K562 (cell line): ENCODE measurements around the gene FHDC1. TPM values are rescaled to one million over a fixed set of nuclear protein-coding genes. Genes with fewer than 3 reads are reported as not detected.

Experiments
- ATAC-seq: fragments of 200-7000 bp; cut with Tn5 transposase; 3 replicates; pipeline ENCODE4 v1.9.1; 2020; ENCODE audit warnings: moderate library complexity
- BruUV-seq: library from RNA; stranded (reverse); fragments of 400-500 nt; replicated peaks from 2 replicates; lab custom pipeline; 2021; lab: Mats Ljungman, UMichigan
- CTCF ChIA-PET: fragments of 300-600 bp; formaldehyde crosslinking; extraction: SDS; loops from one replicate; lab custom pipeline; 2021; ENCODE audit warnings: low intra/inter-chr PET ratio; lab: Yijun Ruan, JAX
- POLR2A ChIA-PET: fragments of 300-600, 350-650 bp; sonication (Branson Sonifier 250); formaldehyde crosslinking; extraction: SDS; loops from one replicate; lab custom pipeline; 2021; ENCODE audit warnings: antibody characterized with exemption, inconsistent platforms; lab: Yijun Ruan, JAX
- DNase-seq, 4 experiments: peaks; one replicate each; pipeline versions ENCODE4 v3.0.0 to v3.0.0-alpha.2; 2011 to 2018; ENCODE audit warnings: low spot score in 3 of 4, mixed read lengths in 3 of 4; ENCODE audit errors: extremely low read depth in 1 of 4
- FAIRE-seq: peaks from 2 replicates; lab custom pipeline; 2011; peaks lifted over from hg19 to GRCh38; lab: Jason Lieb, UNC
- H2AFZ ChIP-seq: 2 replicates; pipeline ENCODE4 v1.6.0; 2011; ENCODE audit warnings: low read depth, low read length, control low read depth, inconsistent platforms
- H3K27ac ChIP-seq: fragments of 200-600 bp; 3 replicates; pipeline ENCODE4 v1.8.0; 2011; ENCODE audit warnings: low read depth, mild to moderate bottlenecking, control low read depth, inconsistent platforms, low read length, moderate library complexity, mixed read lengths; ENCODE audit errors: extremely low read depth
- H3K27me3 ChIP-seq, 2 experiments: fragments of 300-600 bp in 1 of 2; 2 replicates in 1 of 2; 3 replicates in 1 of 2; pipeline versions ENCODE4 v1.6.0 to v1.8.0; 2011; ENCODE audit warnings: inconsistent platforms in 2 of 2, low read length in 2 of 2, mild to moderate bottlenecking in 1 of 2, mixed read lengths in 1 of 2, moderate library complexity in 1 of 2; ENCODE audit not compliant: control insufficient read depth in 2 of 2, insufficient read depth in 2 of 2
- H3K36me3 ChIP-seq: fragments of 300-600 bp; 3 replicates; pipeline ENCODE4 v1.8.0; 2011; ENCODE audit warnings: mild to moderate bottlenecking, low read length, inconsistent platforms; ENCODE audit not compliant: control insufficient read depth, insufficient read depth
- H3K4me1 ChIP-seq, 2 experiments: fragments of 200-600 bp in 1 of 2; replicated peaks in 1 of 2; 2 replicates in 1 of 2; 3 replicates in 1 of 2; pipeline versions ENCODE4 v1.5.1 to v1.8.0; 2011; ENCODE audit warnings: inconsistent platforms in 2 of 2, low read length in 2 of 2, mild to moderate bottlenecking in 1 of 2, mixed read lengths in 1 of 2, moderate library complexity in 1 of 2; ENCODE audit not compliant: control insufficient read depth in 2 of 2, insufficient read depth in 2 of 2
- H3K4me2 ChIP-seq: 2 replicates; pipeline ENCODE4 v1.6.1; 2011; ENCODE audit warnings: low read length, control low read depth, inconsistent platforms, mixed read lengths; ENCODE audit not compliant: insufficient read depth
- H3K4me3 ChIP-seq: fragments of 200-600 bp; sonication (generic), shearing (Covaris generic); 2 replicates; pipeline ENCODE4 v1.5.1; 2016; ENCODE audit warnings: control low read depth, inconsistent platforms
- H3K79me2 ChIP-seq: fragments of 200-600 bp; 3 replicates; pipeline ENCODE4 v1.8.0; 2011; ENCODE audit warnings: low read length, inconsistent platforms; ENCODE audit not compliant: control insufficient read depth, insufficient read depth
- H3K9ac ChIP-seq, 2 experiments: 2 replicates each; pipeline versions ENCODE4 v1.6.0 to v1.6.1; 2011; ENCODE audit warnings: low read depth in 2 of 2, low read length in 2 of 2, control low read depth in 1 of 2, inconsistent platforms in 1 of 2, mild to moderate bottlenecking in 1 of 2, mixed read lengths in 1 of 2; ENCODE audit not compliant: insufficient read depth in 1 of 2
- H3K9me1 ChIP-seq: one replicate; pipeline ENCODE4 v1.6.0; 2011; ENCODE audit warnings: inconsistent platforms, mild to moderate bottlenecking, low read length, moderate library complexity; ENCODE audit not compliant: control insufficient read depth, insufficient read depth
- H3K9me3 ChIP-seq: replicated peaks from 2 replicates; pipeline ENCODE4 v1.5.1; 2011; ENCODE audit warnings: low read depth, low read length, inconsistent platforms; ENCODE audit not compliant: control insufficient read depth, insufficient read depth
- H4K20me1 ChIP-seq: replicated peaks from 2 replicates; pipeline ENCODE4 v1.6.1; 2011; ENCODE audit warnings: low read length, inconsistent platforms, mixed read lengths; ENCODE audit not compliant: control insufficient read depth, insufficient read depth
- ATF7 ChIP-seq: fragments of 450-650 bp; IDR thresholded peaks from 2 replicates; pipeline ENCODE4 v1.7.1; 2014; ENCODE audit warnings: mild to moderate bottlenecking, moderate library complexity
- BCL6 ChIP-seq: fragments of 250-450 bp; sonication (Bioruptor Pico); IDR thresholded peaks from 2 replicates; pipeline ENCODE4 v1.4.0; 2020
- COPS2 ChIP-seq: fragments of 450-650 bp; conservative IDR thresholded peaks from 2 replicates; pipeline ENCODE4 v1.6.1; 2016; ENCODE audit warnings: mild to moderate bottlenecking, moderate library complexity
- ETV1 ChIP-seq: fragments of 450-650 bp; conservative IDR thresholded peaks from 2 replicates; pipeline ENCODE4 v1.6.1; 2016; ENCODE audit warnings: missing genetic modification characterization, control low read depth, low read depth, missing compliant biosample characterization
- FOXM1 ChIP-seq, 2 experiments: fragments of 450-650 bp in 1 of 2; sonication (generic) in 1 of 2; formaldehyde crosslinking in 1 of 2; IDR thresholded peaks; 2 replicates each; pipeline versions ENCODE4 v1.6.1 to v1.9.0; 2017 to 2022; ENCODE audit warnings: low read depth in 2 of 2, mild to moderate bottlenecking in 2 of 2, missing genetic modification reagents in 1 of 2, moderate library complexity in 1 of 2
- HOXB6 ChIP-seq: fragments of 250-450 bp; sonication (Bioruptor Pico); IDR thresholded peaks from 2 replicates; pipeline ENCODE4 v1.5.1; 2022; ENCODE audit warnings: mild to moderate bottlenecking, borderline replicate concordance
- KLF13 ChIP-seq: fragments of 450-650 bp; IDR thresholded peaks from 2 replicates; pipeline ENCODE4 v1.6.1; 2016; ENCODE audit warnings: missing genetic modification characterization, low read depth, mild to moderate bottlenecking, missing compliant biosample characterization, moderate library complexity, borderline replicate concordance
- LARP7 ChIP-seq: fragments of 450-650 bp; IDR thresholded peaks from 2 replicates; pipeline ENCODE4 v1.6.1; 2016
- PPARD ChIP-seq: fragments of 250-450 bp; sonication (Bioruptor Pico); IDR thresholded peaks from 2 replicates; pipeline ENCODE4 v1.8.0; 2022; ENCODE audit warnings: inconsistent platforms, mild to moderate bottlenecking, moderate library complexity
- SNIP1 ChIP-seq: fragments of 450-650 bp; IDR thresholded peaks from 2 replicates; pipeline ENCODE4 v1.7.1; 2017; ENCODE audit warnings: low read depth, mild to moderate bottlenecking
- ZC3H8 ChIP-seq: fragments of 450-650 bp; IDR thresholded peaks from 2 replicates; pipeline ENCODE4 v1.6.1; 2017
- ZFP1 ChIP-seq: fragments of 450-650 bp; formaldehyde crosslinking; IDR thresholded peaks from 2 replicates; pipeline ENCODE4 v1.4.0; 2020; ENCODE audit warnings: mild to moderate bottlenecking, mixed read lengths
- ZNF12 ChIP-seq: sonication (generic); formaldehyde crosslinking; IDR thresholded peaks from 2 replicates; pipeline ENCODE4 v1.4.0; 2020; ENCODE audit warnings: mild to moderate bottlenecking, missing genetic modification reagents
- ZNF253 ChIP-seq: fragments of 250-450 bp; sonication (Bioruptor Pico); conservative IDR thresholded peaks from 2 replicates; pipeline ENCODE4 v1.6.1; 2021; ENCODE audit warnings: mild to moderate bottlenecking
- ZNF263 ChIP-seq: sonication (generic); formaldehyde crosslinking; IDR thresholded peaks from 2 replicates; pipeline ENCODE4 v1.8.0; 2022; ENCODE audit warnings: mild to moderate bottlenecking, missing genetic modification reagents, borderline replicate concordance
- ZNF589 ChIP-seq: fragments of 200-800 bp; sonication (Bioruptor generic); IDR thresholded peaks from 2 replicates; pipeline ENCODE4 v1.6.1; 2016; ENCODE audit warnings: low read depth, missing genetic modification characterization, missing compliant biosample characterization
- ZZZ3 ChIP-seq: fragments of 450-650 bp; IDR thresholded peaks from 2 replicates; pipeline ENCODE4 v1.6.1; 2016; ENCODE audit warnings: antibody characterized with exemption, mild to moderate bottlenecking, moderate library complexity
- WGBS: fragments of 100-300 bp; shearing (Covaris generic); methylation state at CpG from one replicate; pipeline ENCODE4 v1.1.6; 2016; ENCODE audit warnings: low coverage, mixed read lengths; ENCODE audit not compliant: insufficient coverage; ENCODE audit errors: missing lambda C conversion rate; 5-methylcytosine and 5-hydroxymethylcytosine counted together
- in situ Hi-C: fragments of 300-500 bp; cut with MboI; formaldehyde crosslinking; loops from 4 replicates; pipeline ENCODE4 v1.15.0; 2018; ENCODE audit warnings: inconsistent platforms, mixed read lengths
- intact Hi-C: fragments of 100-400 bp; cut with micrococcal nuclease; formaldehyde crosslinking; loops from 2 replicates; pipeline ENCODE4 v1.14.2; 2022
- polyA plus RNA-seq, 8 experiments: library from polyadenylated mRNA; depleted of rRNA in 4 of 8; stranded (reverse) in 5 of 8; unstranded in 3 of 8; fragments of >200 nt; fragmentation: Nextera tagmentation in 2 of 8; fragmentation: Illumina TruSeq in 1 of 8; extraction: Ambion mirVana in 2 of 8; extraction: Trizol in 1 of 8; gene quantifications; 2 replicates each; pipeline versions ENCODE4 v1.2.1 to v1.2.3, GENCODE V29; 2011 to 2014; ENCODE audit warnings: inconsistent platforms in 1 of 8, missing spikeins in 1 of 8
- total RNA-seq, 7 experiments: library from RNA; depleted of rRNA in 6 of 7; stranded (reverse); fragments of >200 nt in 6 of 7; fragmentation: Illumina TruSeq in 2 of 7; extraction: Trizol in 2 of 7; gene quantifications; 2 replicates each; pipeline versions ENCODE4 v1.2.1 to v1.2.3, GENCODE V29; 2011 to 2021; ENCODE audit warnings: low replicate concordance in 1 of 7
- TF ChIP-seq, protein P1 (sequence below): fragments of 250-450 bp; sonication (Bioruptor Pico); IDR thresholded peaks from 2 replicates; pipeline ENCODE4 v1.4.0; 2020; ENCODE audit warnings: mild to moderate bottlenecking, moderate library complexity
- TF ChIP-seq, protein P2 (sequence below): fragments of 250-450 bp; sonication (Bioruptor Pico); IDR thresholded peaks from 2 replicates; pipeline ENCODE4 v1.5.0; 2021; ENCODE audit warnings: mild to moderate bottlenecking, borderline replicate concordance

The FHDC1 gene
- total and polyA plus RNA-seq, 9 of the 15 experiments (the other 6 are each of a cell fraction or from before 2014, with no cell fraction given): 0.01 to 0.43 (median 0.07) TPM

DNA sequence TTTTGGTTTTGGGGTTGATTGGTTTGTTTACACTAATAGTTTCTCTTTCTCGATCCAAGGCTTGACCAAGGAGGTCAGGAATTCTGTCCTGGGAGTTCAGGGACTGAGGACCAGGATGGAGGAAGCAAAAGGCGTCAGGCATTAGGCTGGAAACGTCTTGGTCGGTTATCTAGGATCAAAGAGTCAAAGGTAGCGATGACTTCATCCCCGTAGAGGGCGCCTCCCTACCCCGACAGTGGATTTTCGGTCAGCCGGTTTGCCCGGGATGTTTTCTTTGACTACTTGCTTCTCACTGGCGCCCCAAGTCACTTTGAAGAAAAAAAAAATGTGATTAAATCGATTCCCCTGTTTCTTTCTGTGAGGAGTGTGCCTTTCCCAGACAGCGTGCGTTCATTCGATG lies 980 bp upstream of the FHDC1 start:
- no TSS peak for BruUV-seq
- H3K27ac ChIP-seq: no peak overlapping the region
- H3K4me3 ChIP-seq: no peak overlapping the region
- no peak for TF ChIP-seq KLF13 (tag)
- no peak for TF ChIP-seq ZFP1 (CRISPR knock-in tag)
- TF ChIP-seq PPARD (CRISPR knock-in tag): no peak
- TF ChIP-seq, protein P1, sequence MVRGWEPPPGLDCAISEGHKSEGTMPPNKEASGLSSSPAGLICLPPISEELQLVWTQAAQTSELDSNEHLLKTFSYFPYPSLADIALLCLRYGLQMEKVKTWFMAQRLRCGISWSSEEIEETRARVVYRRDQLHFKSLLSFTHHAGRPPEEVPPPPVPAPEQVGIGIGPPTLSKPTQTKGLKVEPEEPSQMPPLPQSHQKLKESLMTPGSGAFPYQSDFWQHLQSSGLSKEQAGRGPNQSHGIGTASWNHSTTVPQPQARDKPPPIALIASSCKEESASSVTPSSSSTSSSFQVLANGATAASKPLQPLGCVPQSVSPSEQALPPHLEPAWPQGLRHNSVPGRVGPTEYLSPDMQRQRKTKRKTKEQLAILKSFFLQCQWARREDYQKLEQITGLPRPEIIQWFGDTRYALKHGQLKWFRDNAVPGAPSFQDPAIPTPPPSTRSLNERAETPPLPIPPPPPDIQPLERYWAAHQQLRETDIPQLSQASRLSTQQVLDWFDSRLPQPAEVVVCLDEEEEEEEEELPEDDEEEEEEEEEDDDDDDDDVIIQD (CRISPR knock-in tag): no peak
- peak; percentile 70; the same call in 1 of the 2 replicates for TF ChIP-seq ATF7
- no peak for TF ChIP-seq COPS2
- no peak for TF ChIP-seq ZZZ3
- TF ChIP-seq LARP7: no peak
- no peak for TF ChIP-seq SNIP1
- no peak for TF ChIP-seq ZC3H8
- no peak for TF ChIP-seq ZNF263 (CRISPR knock-in tag)
- no peak for TF ChIP-seq ZNF253 (CRISPR knock-in tag)
- no peak for TF ChIP-seq BCL6 (CRISPR knock-in tag)
- TF ChIP-seq ZNF589: no peak
- TF ChIP-seq HOXB6 (CRISPR knock-in tag): no peak
- TF ChIP-seq, protein P2, sequence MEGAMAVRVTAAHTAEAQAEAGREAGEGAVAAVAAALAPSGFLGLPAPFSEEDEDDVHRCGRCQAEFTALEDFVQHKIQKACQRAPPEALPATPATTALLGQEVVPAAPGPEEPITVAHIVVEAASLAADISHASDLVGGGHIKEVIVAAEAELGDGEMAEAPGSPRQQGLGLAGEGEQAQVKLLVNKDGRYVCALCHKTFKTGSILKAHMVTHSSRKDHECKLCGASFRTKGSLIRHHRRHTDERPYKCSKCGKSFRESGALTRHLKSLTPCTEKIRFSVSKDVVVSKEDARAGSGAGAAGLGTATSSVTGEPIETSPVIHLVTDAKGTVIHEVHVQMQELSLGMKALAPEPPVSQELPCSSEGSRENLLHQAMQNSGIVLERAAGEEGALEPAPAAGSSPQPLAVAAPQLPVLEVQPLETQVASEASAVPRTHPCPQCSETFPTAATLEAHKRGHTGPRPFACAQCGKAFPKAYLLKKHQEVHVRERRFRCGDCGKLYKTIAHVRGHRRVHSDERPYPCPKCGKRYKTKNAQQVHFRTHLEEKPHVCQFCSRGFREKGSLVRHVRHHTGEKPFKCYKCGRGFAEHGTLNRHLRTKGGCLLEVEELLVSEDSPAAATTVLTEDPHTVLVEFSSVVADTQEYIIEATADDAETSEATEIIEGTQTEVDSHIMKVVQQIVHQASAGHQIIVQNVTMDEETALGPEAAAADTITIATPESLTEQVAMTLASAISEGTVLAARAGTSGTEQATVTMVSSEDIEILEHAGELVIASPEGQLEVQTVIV (CRISPR knock-in tag): no peak
- no peak for TF ChIP-seq ETV1 (tag)
- no peak for TF ChIP-seq ZNF12 (CRISPR knock-in tag)
- TF ChIP-seq FOXM1 (IDR thresholded peaks at IDR 0.05; ENCODE audit: low read depth): no peak
- no peak for TF ChIP-seq FOXM1 (CRISPR knock-in tag; IDR thresholded peaks at IDR 0.05; ENCODE audit: low read depth)

More for the DNA sequence above, 980 bp upstream of the FHDC1 start:
- FAIRE-seq (peak; percentile 74), DNase-seq (peak; percentile 63 to 70 (median 66)), ATAC-seq (peak; percentile 38)
- Histone ChIP-seq H3K9me3 (no peaks in the 10 kb centered on the region), H3K79me2 (no peaks in the 10 kb centered on the region), H2AFZ (no peak overlapping the region; the same call in 1 of the 2 replicates), H3K4me2 (no peak overlapping the region), H3K36me3 (no peaks in the 10 kb centered on the region), H3K9me1 (no peaks in the 10 kb centered on the region), H3K27me3 (peaks cover 13 to 53% of the 10 kb centered on the region in 2 experiments; a peak in 4 of 5 replicates), H3K9ac (no peak overlapping the region), H4K20me1 (0 out of 2 replicates have a peak, but pooled peaks cover 11% of the 10 kb centered on the region), H3K4me1 (peaks cover 0 to 26% of the 10 kb centered on the region in 2 experiments; a peak in 3 of 5 replicates)
- in situ Hi-C loops (no loop called here), intact Hi-C loops (no loop called here)
- ChIA-PET CTCF (no interaction called here), POLR2A (interaction anchor here (0.5 kb wide), 1 partner anchor 437 kb away, joined by 3 read pairs; no protein-coding TSS in a partner anchor)
- 6% methylated on average over 16 of the region's 16 CpGs for WGBS
